B cell (primary cell): Measurements from ENCODE around the gene CDC42BPB. TPM values are rescaled to one million over a fixed set of nuclear protein-coding genes. Genes with fewer than 3 reads are reported as not detected.
A peak's percentile ranks its signal among the peaks of the same experiment; 100 is the strongest.

Experiments
- ATAC-seq: fragments of 200-7000 bp; cut with Tn5 transposase; one replicate; pipeline ENCODE4 v1.10.0; 2021; ENCODE audit warnings: low read depth, mild to moderate bottlenecking, moderate number of reproducible peaks, moderate library complexity
- CTCF ChIA-PET: fragments of 350-600 bp; sonication (Branson Sonifier 250); formaldehyde crosslinking; loops from one replicate; lab custom pipeline; 2021; ENCODE audit warnings: antibody characterized with exemption, inconsistent platforms; lab: Charles Lee
- POLR2A ChIA-PET: fragments of 350-600 bp; sonication (Branson Sonifier 250); formaldehyde crosslinking; loops from one replicate; lab custom pipeline; 2021; ENCODE audit warnings: antibody characterized with exemption; lab: Charles Lee
- DNase-seq: peaks from one replicate; pipeline ENCODE4 v3.0.0; 2013
- H2AFZ ChIP-seq: 2 replicates; pipeline ENCODE4 v1.6.1; 2012; ENCODE audit warnings: mild to moderate bottlenecking, low read depth, low read length; ENCODE audit not compliant: insufficient read depth, poor library complexity, severe bottlenecking
- H3K27ac ChIP-seq, 2 donors: 1 replicate in 1 of 2; 2 replicates in 1 of 2; pipeline ENCODE4 v1.5.1; 2012 to 2013; ENCODE audit warnings: low read length in 2 of 2, mild to moderate bottlenecking in 2 of 2, moderate library complexity in 1 of 2
- H3K27me3 ChIP-seq, 4 experiments: fragments of 200-600 bp in 1 of 4; sonication (generic) in 1 of 4; replicated peaks in 1 of 4; 1 replicate in 2 of 4; 2 replicates in 2 of 4; pipeline versions ENCODE4 v1.6.1 to v1.7.0; 2013 to 2016; ENCODE audit warnings: low read length in 3 of 4, mild to moderate bottlenecking in 2 of 4, mixed read lengths in 1 of 4, moderate library complexity in 1 of 4; ENCODE audit not compliant: insufficient read depth in 4 of 4, control insufficient read depth in 3 of 4; ENCODE audit errors: control extremely low read depth in 1 of 4
- H3K36me3 ChIP-seq, 2 experiments: replicated peaks in 1 of 2; 1 replicate in 1 of 2; 2 replicates in 1 of 2; pipeline versions ENCODE4 v1.6.1 to v1.7.1; 2013; ENCODE audit warnings: low read length in 1 of 2; ENCODE audit not compliant: insufficient read depth in 2 of 2, control insufficient read depth in 1 of 2; ENCODE audit errors: control extremely low read depth in 1 of 2, extremely low read depth in 1 of 2
- H3K4me1 ChIP-seq, 2 donors: fragments of 200-600 bp in 1 of 2; sonication (generic) in 1 of 2; 1 replicate in 1 of 2; 2 replicates in 1 of 2; pipeline versions ENCODE4 v1.5.1 to v1.6.1; 2013 to 2017; ENCODE audit warnings: low read length in 2 of 2; ENCODE audit not compliant: control insufficient read depth in 2 of 2, insufficient read depth in 2 of 2
- H3K4me2 ChIP-seq: replicated peaks from 2 replicates; pipeline ENCODE3; 2012; ENCODE audit warnings: mild to moderate bottlenecking, low read depth, low read length; ENCODE audit not compliant: poor library complexity, severe bottlenecking
- H3K4me3 ChIP-seq, 5 experiments: fragments of 200-600 bp in 1 of 5; sonication (generic) in 1 of 5; 1 replicate in 3 of 5; 2 replicates in 2 of 5; pipeline versions ENCODE4 v1.5.1 to v1.7.0; 2011 to 2016; ENCODE audit warnings: low read length in 4 of 5, mild to moderate bottlenecking in 4 of 5, low read depth in 2 of 5, control low read depth in 1 of 5, moderate library complexity in 1 of 5; ENCODE audit not compliant: insufficient read depth in 1 of 5; ENCODE audit errors: control extremely low read depth in 1 of 5, extremely low read depth in 1 of 5
- H3K79me2 ChIP-seq: fragments of 200-600 bp; sonication (generic); one replicate; pipeline ENCODE4 v1.6.0; 2016; ENCODE audit warnings: low read length; ENCODE audit not compliant: control insufficient read depth, insufficient read depth
- H3K9ac ChIP-seq: fragments of 200-600 bp; sonication (generic); 2 replicates; pipeline ENCODE4 v1.6.1; 2017; ENCODE audit warnings: mild to moderate bottlenecking, low read length, moderate library complexity
- H3K9me3 ChIP-seq, 3 donors: one replicate each; pipeline versions ENCODE4 v1.6.1 to v1.7.1; 2013; ENCODE audit warnings: low read length in 2 of 3; ENCODE audit not compliant: control insufficient read depth in 2 of 3, insufficient read depth in 1 of 3; ENCODE audit errors: control extremely low read depth in 1 of 3
- H4K20me1 ChIP-seq: 2 replicates; pipeline ENCODE4 v1.6.0; 2012; ENCODE audit warnings: mild to moderate bottlenecking, low read length; ENCODE audit not compliant: insufficient read depth, control insufficient read depth, poor library complexity, severe bottlenecking
- H3K27ac Mint-ChIP-seq: one replicate; pipeline ENCODE4 v1.8.0; 2021; ENCODE audit warnings: mixed read lengths
- H3K27me3 Mint-ChIP-seq: one replicate; pipeline ENCODE4 v1.8.0; 2021; ENCODE audit warnings: mixed read lengths
- H3K4me1 Mint-ChIP-seq: one replicate; pipeline ENCODE4 v1.8.0; 2021; ENCODE audit warnings: mixed read lengths
- H3K4me3 Mint-ChIP-seq: one replicate; pipeline ENCODE4 v1.8.0; 2021; ENCODE audit warnings: mixed read lengths
- H3K9me3 Mint-ChIP-seq: one replicate; pipeline ENCODE4 v1.8.0; 2022; ENCODE audit warnings: mixed read lengths; ENCODE audit not compliant: insufficient read depth
- EZH2 ChIP-seq: IDR thresholded peaks from 2 replicates; pipeline ENCODE4 v1.6.1; 2012; ENCODE audit warnings: borderline replicate concordance, low read depth, mild to moderate bottlenecking, moderate library complexity, low read length; ENCODE audit not compliant: insufficient read depth, poor library complexity, severe bottlenecking
- WGBS: methylation state at CpG from one replicate; pipeline ENCODE4 v1.1.5; 2013; ENCODE audit warnings: missing lambda C conversion rate; ENCODE audit not compliant: insufficient coverage; 5-methylcytosine and 5-hydroxymethylcytosine counted together
- intact Hi-C: fragments of 100-400 bp; cut with micrococcal nuclease; formaldehyde crosslinking; loops from one replicate; pipeline ENCODE4 v1.10.0; 2022
- polyA plus RNA-seq: library from polyadenylated mRNA; depleted of rRNA; stranded (reverse); fragments of >200 nt; gene quantifications from 2 replicates; pipeline ENCODE4 v1.2.3, GENCODE V29; 2012
- total RNA-seq, 2 donors: library from RNA; stranded (reverse); fragments of 120-200 nt in 1 of 2; gene quantifications; 1 replicate in 1 of 2; 2 replicates in 1 of 2; pipeline versions ENCODE4 v1.2.3 to v1.2.4, GENCODE V29; 2013 to 2022
- TF ChIP-seq, protein P1 (sequence below): fragments of 200-600 bp; IDR thresholded peaks from one replicate; pipeline ENCODE4 v1.8.0; 2022; ENCODE audit warnings: antibody characterized with exemption, mild to moderate bottlenecking

The CDC42BPB gene
- total and polyA plus RNA-seq, 2 donors (not counting 1 experiment from before 2014, with no cell fraction given): 23.9 to 52.5 TPM

DNA sequence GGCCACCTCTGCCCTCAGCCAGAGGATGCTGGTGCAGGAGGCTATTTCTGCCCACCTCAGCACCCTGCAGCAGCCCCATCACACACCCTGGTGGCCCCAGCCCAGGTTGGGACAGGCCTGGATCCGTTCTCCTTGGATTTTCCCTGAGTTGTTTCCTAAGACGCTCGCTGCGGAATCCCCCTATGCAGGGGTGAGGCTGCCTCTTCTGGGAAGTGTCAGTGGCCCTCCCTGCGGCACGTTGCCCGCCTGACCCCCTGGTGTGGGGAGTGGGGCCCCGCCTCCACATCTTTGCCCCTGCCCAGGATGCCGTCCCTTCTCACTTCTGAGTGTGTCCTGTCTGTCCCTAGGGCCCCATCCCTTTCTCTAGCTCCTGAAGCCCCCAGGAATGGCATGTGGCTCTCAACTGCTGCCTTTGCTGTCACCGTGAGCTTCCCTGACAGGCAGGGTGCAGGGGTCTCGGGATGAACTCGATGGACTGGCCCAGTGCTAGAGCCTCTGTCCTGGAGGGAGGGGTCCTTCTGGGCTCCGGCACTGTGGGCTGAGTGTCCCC, 36.6 kb upstream of the CDC42BPB start:
- CTCF ChIA-PET: interaction anchor here (3.5 kb wide), 1 partner anchor 11 kb away, joined by 40 read pairs; no protein-coding TSS in a partner anchor
- POLR2A ChIA-PET: no interaction called here
- WGBS: 93% methylated on average over 9 of the region's 13 CpGs
- Mint-ChIP-seq H3K4me3 (no peak overlapping the region), H3K27ac (no peak overlapping the region), H3K27me3 (peaks cover 4% of the 10 kb centered on the region), H3K9me3 (no peaks in the 10 kb centered on the region), H3K4me1 (peaks cover 2% of the 10 kb centered on the region)
- Histone ChIP-seq H4K20me1 (no peaks in the 10 kb centered on the region), H3K36me3 (no peaks in the 10 kb centered on the region), H3K4me3 (no peak overlapping the region), H2AFZ (no peak overlapping the region), H3K4me1 (peaks cover 10 to 15% of the 10 kb centered on the region in 2 donors), H3K27ac (no peak overlapping the region), H3K79me2 (no peaks in the 10 kb centered on the region), H3K4me2 (no peak overlapping the region), H3K27me3 (peaks cover 0 to 18% (median 1%) of the 10 kb centered on the region in 4 experiments), H3K9ac (no peak overlapping the region), H3K9me3 (no peaks in the 10 kb centered on the region)
- TF ChIP-seq, protein P1, sequence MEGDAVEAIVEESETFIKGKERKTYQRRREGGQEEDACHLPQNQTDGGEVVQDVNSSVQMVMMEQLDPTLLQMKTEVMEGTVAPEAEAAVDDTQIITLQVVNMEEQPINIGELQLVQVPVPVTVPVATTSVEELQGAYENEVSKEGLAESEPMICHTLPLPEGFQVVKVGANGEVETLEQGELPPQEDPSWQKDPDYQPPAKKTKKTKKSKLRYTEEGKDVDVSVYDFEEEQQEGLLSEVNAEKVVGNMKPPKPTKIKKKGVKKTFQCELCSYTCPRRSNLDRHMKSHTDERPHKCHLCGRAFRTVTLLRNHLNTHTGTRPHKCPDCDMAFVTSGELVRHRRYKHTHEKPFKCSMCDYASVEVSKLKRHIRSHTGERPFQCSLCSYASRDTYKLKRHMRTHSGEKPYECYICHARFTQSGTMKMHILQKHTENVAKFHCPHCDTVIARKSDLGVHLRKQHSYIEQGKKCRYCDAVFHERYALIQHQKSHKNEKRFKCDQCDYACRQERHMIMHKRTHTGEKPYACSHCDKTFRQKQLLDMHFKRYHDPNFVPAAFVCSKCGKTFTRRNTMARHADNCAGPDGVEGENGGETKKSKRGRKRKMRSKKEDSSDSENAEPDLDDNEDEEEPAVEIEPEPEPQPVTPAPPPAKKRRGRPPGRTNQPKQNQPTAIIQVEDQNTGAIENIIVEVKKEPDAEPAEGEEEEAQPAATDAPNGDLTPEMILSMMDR: no peak
- TF ChIP-seq EZH2: no peak
- intact Hi-C loops: loop anchor here (5.0 kb wide), 1 partner anchor 502 kb away; the partner anchor contains the start of gene RCOR1
- DNase-seq (no peak), ATAC-seq (no peak)

DNA sequence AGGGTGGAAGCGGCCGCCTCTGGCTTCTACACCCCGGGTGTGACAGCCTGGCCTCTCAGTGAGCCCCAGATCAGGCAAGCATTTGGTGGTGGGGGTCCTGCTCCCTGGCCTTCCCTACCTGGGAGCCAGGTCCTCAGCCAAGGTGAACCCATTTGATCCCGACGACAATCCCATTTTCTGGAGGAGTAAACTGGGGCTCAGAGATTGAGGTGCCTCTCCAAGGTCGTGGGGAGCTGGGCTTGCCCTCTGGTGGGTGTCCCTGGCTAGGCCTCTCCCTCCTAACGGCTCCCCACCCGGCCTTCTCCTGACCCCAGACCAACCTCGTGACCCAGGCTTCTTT, 34.5 kb upstream of the CDC42BPB start:
- peak overlapping the region; percentile 70 for H2AFZ ChIP-seq
- peaks cover 0 to 18% (median 1%) of the 10 kb centered on the region in 4 experiments for H3K27me3 ChIP-seq
- no peaks in the 10 kb centered on the region for H4K20me1 ChIP-seq
- Mint-ChIP-seq H3K27me3 (peaks cover 4% of the 10 kb centered on the region), H3K4me1 (peaks cover 2% of the 10 kb centered on the region), H3K27ac (no peak overlapping the region), H3K9me3 (no peaks in the 10 kb centered on the region), H3K4me3 (peak overlapping the region; percentile 64)
- no peak overlapping the region for H3K27ac ChIP-seq
- no peak for DNase-seq
- peak overlapping the region; percentile 90 for H3K4me2 ChIP-seq
- ChIA-PET POLR2A (no interaction called here), CTCF (interaction anchor here (0.5 to 2.1 kb wide), 4 partner anchors 13 to 497 kb away, joined by 3 to 8 read pairs (median 5); partner anchors contain the start of gene CDC42BPB)
- H3K9ac ChIP-seq: peak overlapping the region; percentile 64
- intact Hi-C loops: loop anchor here (1.0 to 5.0 kb wide), 4 partner anchors 14 to 500 kb away; partner anchors contain the start of gene RCOR1
- no peaks in the 10 kb centered on the region for H3K9me3 ChIP-seq
- 63% methylated on average over 7 of the region's 9 CpGs for WGBS
- H3K4me3 ChIP-seq: peak overlapping the region in 4 of 5 experiments; percentile 19 to 56 (median 40)
- H3K79me2 ChIP-seq: no peaks in the 10 kb centered on the region
- peaks cover 10 to 15% of the 10 kb centered on the region in 2 donors for H3K4me1 ChIP-seq
- no peak for ATAC-seq
- no peaks in the 10 kb centered on the region for H3K36me3 ChIP-seq
- TF ChIP-seq, protein P1: peak; percentile 39
- no peak for TF ChIP-seq EZH2
